C4-2B (cell line): Measurements from ENCODE around the gene TAS1R1.

Experiments used
- CTCF ChIP-seq: fragments of 450-650 bp; conservative IDR thresholded peaks from 2 replicates; pipeline ENCODE4 v1.5.1; 2017; ENCODE audit warnings: mild to moderate bottlenecking
- ZFX ChIP-seq: fragments of 450-650 bp; IDR thresholded peaks from 2 replicates; pipeline ENCODE4 v1.6.1; 2017

- TF ChIP-seq CTCF (no peak), ZFX (no peak)
These were observed 72.9 kb downstream of the TAS1R1 start for GRCh38 chr1:6627841-6628545.
